DND-41 (cell line): ENCODE data around the gene EPC1.

Experiments
- ATAC-seq: fragments of 200-7000 bp; cut with Tn5 transposase; 3 replicates; pipeline ENCODE4 v1.9.1; 2021; ENCODE audit warnings: low read depth; ENCODE audit not compliant: insufficient read depth
- DNase-seq: peaks from one replicate; pipeline ENCODE4 v3.0.0-alpha.2; 2020
- H2AFZ ChIP-seq: 2 replicates; pipeline ENCODE4 v1.6.0; 2012; ENCODE audit warnings: low read depth, low read length
- H3K27ac ChIP-seq: 2 replicates; pipeline ENCODE4 v1.5.1; 2012; ENCODE audit warnings: low read length, inconsistent platforms
- H3K27me3 ChIP-seq: fragments of 200-600 bp; sonication (generic); 2 replicates; pipeline ENCODE4 v1.6.0; 2012; ENCODE audit warnings: low read length, mild to moderate bottlenecking, inconsistent platforms; ENCODE audit not compliant: insufficient read depth, poor library complexity
- H3K36me3 ChIP-seq: 2 replicates; pipeline ENCODE4 v1.5.1; 2012; ENCODE audit warnings: low read length, inconsistent platforms; ENCODE audit not compliant: insufficient read depth
- H3K4me1 ChIP-seq: 2 replicates; pipeline ENCODE4 v1.5.1; 2012; ENCODE audit warnings: mild to moderate bottlenecking, low read length; ENCODE audit not compliant: insufficient read depth
- H3K4me2 ChIP-seq: 2 replicates; pipeline ENCODE4 v1.6.0; 2012; ENCODE audit warnings: mild to moderate bottlenecking, moderate library complexity, low read length, inconsistent platforms; ENCODE audit not compliant: insufficient read depth
- H3K4me3 ChIP-seq, 2 experiments: fragments of 200-600 bp in 1 of 2; shearing (Covaris generic) in 1 of 2; 2 replicates each; pipeline ENCODE4 v1.5.1; 2012 to 2016; ENCODE audit warnings: inconsistent platforms in 2 of 2, low read length in 2 of 2, mild to moderate bottlenecking in 2 of 2, low read depth in 1 of 2, moderate library complexity in 1 of 2
- H3K79me2 ChIP-seq: 2 replicates; pipeline ENCODE4 v1.6.0; 2012; ENCODE audit warnings: low read length, inconsistent platforms; ENCODE audit not compliant: insufficient read depth
- H3K9ac ChIP-seq: 2 replicates; pipeline ENCODE4 v1.6.0; 2012; ENCODE audit warnings: low read depth, mild to moderate bottlenecking, inconsistent platforms, low read length, moderate library complexity
- H3K9me3 ChIP-seq: 2 replicates; pipeline ENCODE4 v1.5.1; 2012; ENCODE audit warnings: low read length, moderate library complexity, mild to moderate bottlenecking, inconsistent platforms; ENCODE audit not compliant: insufficient read depth, severe bottlenecking
- H4K20me1 ChIP-seq: 2 replicates; pipeline ENCODE4 v1.6.0; 2012; ENCODE audit warnings: low read length; ENCODE audit not compliant: insufficient read depth
- CTCF ChIP-seq: IDR thresholded peaks from 2 replicates; pipeline ENCODE4 v1.5.1; 2012; ENCODE audit warnings: borderline replicate concordance, low read length, moderate library complexity, mild to moderate bottlenecking; ENCODE audit not compliant: poor library complexity, severe bottlenecking; ENCODE audit errors: extremely low read depth
- EZH2 ChIP-seq: IDR thresholded peaks from 3 replicates; pipeline ENCODE4 v1.6.1; 2012; ENCODE audit warnings: borderline replicate concordance, low read depth, mild to moderate bottlenecking, moderate library complexity, low read length, inconsistent platforms; ENCODE audit not compliant: severe bottlenecking

EPC1 gene

GRCh38 chr10:32388258-32389027, 41.5 kb upstream of the EPC1 start:
- Histone ChIP-seq H4K20me1 (no peaks in the 10 kb centered on the region), H3K9me3 (no peaks in the 10 kb centered on the region), H3K27ac (no peak overlapping the region), H3K36me3 (no peaks in the 10 kb centered on the region), H3K79me2 (no peaks in the 10 kb centered on the region), H3K4me2 (no peak overlapping the region), H3K4me3 (no peak overlapping the region), H2AFZ (no peak overlapping the region), H3K9ac (no peak overlapping the region), H3K27me3 (no peaks in the 10 kb centered on the region), H3K4me1 (peaks cover 12% of the 10 kb centered on the region)
- no peak for ATAC-seq
- no peak for TF ChIP-seq EZH2
- no peak for TF ChIP-seq CTCF
- DNase-seq = no peak

- ATAC-seq (peak; percentile 39; the same call in 1 of the 3 replicates), DNase-seq (no peak)
- no peak overlapping the region for H3K4me3 ChIP-seq
- peak overlapping the region; percentile 61 for H2AFZ ChIP-seq
- no peak for TF ChIP-seq EZH2
- no peak for TF ChIP-seq CTCF
- H4K20me1 ChIP-seq = no peaks in the 10 kb centered on the region
- H3K27me3 ChIP-seq = no peaks in the 10 kb centered on the region
- no peaks in the 10 kb centered on the region for H3K79me2 ChIP-seq
- H3K9me3 ChIP-seq = no peaks in the 10 kb centered on the region
- peak overlapping the region; percentile 47; the same call in 1 of the 2 replicates for H3K27ac ChIP-seq
- no peak overlapping the region for H3K9ac ChIP-seq
- H3K4me1 ChIP-seq = peaks cover 12% of the 10 kb centered on the region
- H3K4me2 ChIP-seq = peak overlapping the region; percentile 40; the same call in 1 of the 2 replicates
- no peaks in the 10 kb centered on the region for H3K36me3 ChIP-seq
These were observed 39.8 kb upstream of the EPC1 start for GRCh38 chr10:32386623-32387260.

GRCh38 chr10:32384171-32384570, 37.2 kb upstream of the EPC1 start:
- no peaks in the 10 kb centered on the region for H4K20me1 ChIP-seq
- no peak for ATAC-seq
- H3K4me2 ChIP-seq = no peak overlapping the region
- H3K79me2 ChIP-seq = no peaks in the 10 kb centered on the region
- no peak for DNase-seq
- H2AFZ ChIP-seq = no peak overlapping the region
- no peak for TF ChIP-seq EZH2
- no peak for TF ChIP-seq CTCF
- no peaks in the 10 kb centered on the region for H3K36me3 ChIP-seq
- H3K27ac ChIP-seq = no peak overlapping the region
- no peaks in the 10 kb centered on the region for H3K9me3 ChIP-seq
- H3K9ac ChIP-seq = no peak overlapping the region
- H3K4me1 ChIP-seq = peaks cover 24% of the 10 kb centered on the region
- H3K4me3 ChIP-seq = no peak overlapping the region
- H3K27me3 ChIP-seq = no peaks in the 10 kb centered on the region
